ENCODE measurements around the gene TAGLN.
A peak's percentile ranks its signal among the peaks of the same experiment; 100 is the strongest.

Gene TAGLN

GRCh38 chr11:117217141-117218084 lies 18.2 kb downstream of the TAGLN start:
- peak; percentile 81 for DNase-seq

- DNase-seq = peak; percentile 68
These were observed 19.2 kb downstream of the TAGLN start for GRCh38 chr11:117218133-117218915.

- no peak for DNase-seq
These were observed 19.8 kb downstream of the TAGLN start for GRCh38 chr11:117219001-117219400.

GRCh38 chr11:117219455-117219854 lies 20.3 kb downstream of the TAGLN start:
- DNase-seq = no peak

GRCh38 chr11:117219995-117220394 lies 20.8 kb downstream of the TAGLN start:
- no peak for DNase-seq

GRCh38 chr11:117220568-117220967 lies 21.4 kb downstream of the TAGLN start:
- DNase-seq = no peak

- no peak for DNase-seq
These were observed 22.0 kb downstream of the TAGLN start for GRCh38 chr11:117220999-117221774.

GRCh38 chr11:117221775-117222517 lies 22.8 kb downstream of the TAGLN start:
- peak; percentile 66 for DNase-seq

- no peak for DNase-seq
These were observed 24.0 kb downstream of the TAGLN start for GRCh38 chr11:117222991-117223740.

GRCh38 chr11:117223741-117224689 lies 24.8 kb downstream of the TAGLN start:
- DNase-seq = no peak

- DNase-seq = no peak
These were observed 26.5 kb downstream of the TAGLN start for GRCh38 chr11:117225553-117226170.

- DNase-seq = peak; percentile 76
These were observed 27.5 kb downstream of the TAGLN start for GRCh38 chr11:117226388-117227385.

GRCh38 chr11:117228091-117228490 lies 28.9 kb downstream of the TAGLN start:
- no peak for DNase-seq

GRCh38 chr11:117229411-117229810 lies 30.2 kb downstream of the TAGLN start:
- DNase-seq = no peak

- DNase-seq = no peak
These were observed 30.7 kb downstream of the TAGLN start for GRCh38 chr11:117229931-117230285.

- no peak for DNase-seq
These were observed 31.3 kb downstream of the TAGLN start for GRCh38 chr11:117230286-117230961.

GRCh38 chr11:117230999-117231841 lies 32.0 kb downstream of the TAGLN start:
- no peak for DNase-seq

All from fibroblast of skin of right biceps (primary cell).